ENCODE results near the gene PERM1. TPM values are rescaled to one million over a fixed set of nuclear protein-coding genes. Genes with fewer than 3 reads are reported as not detected.
"Not testable (repeated sequence)": the region's sequence is repeated elsewhere in the genome, so short reads cannot be mapped to it uniquely, and the experiment has no call there.

Gene PERM1
- total RNA-seq, 1 donor from 2014 or later: 0.47 TPM

DNA sequence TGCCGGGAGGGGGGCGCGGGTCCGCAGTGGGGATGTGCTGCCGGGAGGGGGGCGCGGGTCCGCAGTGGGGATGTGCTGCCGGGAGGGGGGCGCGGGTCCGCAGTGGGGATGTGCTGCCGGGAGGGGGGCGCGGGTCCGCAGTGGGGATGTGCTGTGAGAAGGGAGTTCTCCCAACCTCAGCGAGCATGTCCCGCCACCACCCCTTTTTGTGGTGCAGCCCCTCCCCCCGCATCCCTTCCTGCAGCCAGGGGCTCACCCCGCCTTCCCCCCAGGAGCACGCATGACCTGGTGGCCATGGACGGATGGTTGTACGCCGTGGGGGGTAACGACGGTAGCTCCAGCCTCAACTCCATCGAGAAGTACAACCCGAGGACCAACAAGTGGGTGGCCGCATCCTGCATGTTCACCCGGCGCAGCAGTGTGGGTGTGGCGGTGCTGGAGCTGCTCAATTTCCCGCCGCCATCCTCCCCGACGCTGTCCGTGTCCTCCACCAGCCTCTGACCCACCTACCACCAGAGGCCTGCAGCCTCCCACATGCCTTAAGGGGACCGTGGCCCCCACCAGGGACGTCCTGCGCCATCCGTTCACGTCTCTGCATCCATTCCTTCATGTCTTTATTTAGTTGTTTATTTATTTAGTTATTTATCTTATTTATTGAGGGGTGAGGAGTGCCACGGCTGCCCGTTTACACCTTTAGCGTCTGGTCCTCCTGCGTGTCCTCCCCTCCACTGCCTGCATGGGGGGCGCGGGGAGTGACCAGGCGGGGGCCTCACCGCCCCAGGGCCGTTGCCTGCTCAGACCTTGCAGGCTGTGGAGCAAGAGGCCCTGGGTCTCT is 17.0 kb downstream of the PERM1 start:
- DNase-seq: no peak

DNA sequence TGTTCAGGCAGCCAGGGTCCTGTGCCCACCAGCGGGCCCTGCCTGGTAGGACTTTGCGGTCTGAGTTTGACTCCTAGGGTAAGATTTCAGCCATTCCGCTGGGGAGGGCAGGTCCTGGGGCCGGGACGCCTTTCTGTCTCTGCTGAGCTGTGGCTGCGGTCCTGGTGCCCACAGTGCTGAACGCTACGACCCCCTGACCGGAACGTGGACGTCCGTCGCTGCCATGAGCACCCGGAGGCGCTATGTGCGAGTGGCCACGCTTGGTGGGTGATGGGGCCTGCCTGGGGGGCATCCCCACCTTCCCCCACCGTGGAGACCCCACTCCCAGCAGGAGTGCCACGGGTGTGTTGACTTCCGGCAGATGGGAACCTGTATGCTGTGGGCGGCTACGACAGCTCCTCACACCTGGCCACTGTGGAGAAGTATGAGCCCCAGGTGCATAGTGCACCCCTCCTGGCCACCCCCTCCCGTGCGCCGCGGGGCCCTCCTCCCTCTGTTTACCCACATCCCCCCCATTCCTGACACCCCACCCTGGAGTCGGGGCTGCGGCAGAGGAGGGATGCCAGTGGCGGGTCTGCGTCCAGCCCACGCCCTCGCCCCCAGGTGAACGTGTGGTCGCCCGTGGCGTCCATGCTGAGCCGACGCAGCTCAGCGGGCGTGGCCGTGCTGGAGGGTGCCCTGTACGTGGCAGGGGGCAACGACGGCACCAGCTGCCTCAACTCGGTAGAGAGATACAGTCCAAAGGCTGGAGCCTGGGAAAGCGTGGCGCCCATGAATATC is 18.0 kb downstream of the PERM1 start:
- no peak for DNase-seq

DNA sequence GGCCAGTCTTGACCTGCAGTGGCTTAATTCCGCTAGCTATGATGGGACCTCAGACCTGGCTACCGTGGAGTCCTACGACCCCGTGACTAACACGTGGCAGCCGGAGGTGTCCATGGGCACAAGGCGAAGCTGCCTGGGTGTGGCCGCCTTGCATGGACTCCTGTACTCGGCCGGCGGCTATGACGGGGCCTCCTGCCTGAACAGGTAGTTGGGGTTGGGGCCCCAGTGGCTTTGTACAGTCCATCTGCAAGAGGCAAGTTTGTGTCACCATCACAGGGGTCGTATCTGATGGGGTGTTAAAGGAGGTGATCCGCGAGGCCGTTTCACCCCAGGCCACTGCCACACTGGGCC is 18.6 kb downstream of the PERM1 start:
- no peak for DNase-seq

DNA sequence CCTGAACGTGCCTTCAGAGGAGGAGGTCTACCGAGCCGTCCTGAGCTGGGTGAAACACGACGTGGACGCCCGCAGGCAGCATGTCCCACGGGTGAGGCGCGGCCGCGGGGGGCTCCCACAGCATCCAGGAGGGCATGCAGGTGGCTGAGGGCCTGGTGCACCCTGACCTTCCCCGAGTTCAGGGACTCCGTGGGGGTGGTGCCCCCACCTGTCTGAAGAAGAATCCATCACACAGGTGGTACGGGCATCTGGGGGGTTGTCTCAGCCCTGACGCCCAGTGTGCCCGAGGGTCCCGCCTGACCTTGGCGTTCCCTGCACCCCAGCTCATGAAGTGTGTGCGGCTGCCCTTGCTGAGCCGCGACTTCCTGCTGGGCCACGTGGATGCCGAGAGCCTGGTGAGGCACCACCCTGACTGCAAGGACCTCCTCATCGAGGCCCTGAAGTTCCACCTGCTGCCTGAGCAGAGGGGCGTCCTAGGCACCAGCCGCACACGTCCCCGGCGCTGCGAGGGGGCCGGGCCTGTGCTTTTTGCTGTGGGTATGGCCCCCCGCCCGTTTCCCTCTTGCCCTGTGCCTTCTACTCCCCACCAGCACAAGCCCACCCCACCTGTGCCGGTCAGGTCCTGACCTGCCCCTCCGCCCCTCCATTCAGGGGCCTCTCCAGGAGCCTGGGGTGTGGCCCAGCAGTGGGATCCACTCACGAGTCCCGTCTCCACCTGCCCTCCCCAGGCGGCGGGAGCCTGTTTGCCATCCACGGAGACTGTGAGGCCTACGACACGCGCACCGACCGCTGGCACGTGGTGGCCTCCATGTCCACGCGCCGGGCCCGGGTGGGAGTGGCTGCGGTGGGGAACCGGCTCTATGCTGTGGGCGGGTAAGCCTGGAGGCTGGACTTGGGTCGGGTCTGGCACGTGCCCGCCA is 19.3 kb downstream of the PERM1 start:
- DNase-seq: no peak

DNA sequence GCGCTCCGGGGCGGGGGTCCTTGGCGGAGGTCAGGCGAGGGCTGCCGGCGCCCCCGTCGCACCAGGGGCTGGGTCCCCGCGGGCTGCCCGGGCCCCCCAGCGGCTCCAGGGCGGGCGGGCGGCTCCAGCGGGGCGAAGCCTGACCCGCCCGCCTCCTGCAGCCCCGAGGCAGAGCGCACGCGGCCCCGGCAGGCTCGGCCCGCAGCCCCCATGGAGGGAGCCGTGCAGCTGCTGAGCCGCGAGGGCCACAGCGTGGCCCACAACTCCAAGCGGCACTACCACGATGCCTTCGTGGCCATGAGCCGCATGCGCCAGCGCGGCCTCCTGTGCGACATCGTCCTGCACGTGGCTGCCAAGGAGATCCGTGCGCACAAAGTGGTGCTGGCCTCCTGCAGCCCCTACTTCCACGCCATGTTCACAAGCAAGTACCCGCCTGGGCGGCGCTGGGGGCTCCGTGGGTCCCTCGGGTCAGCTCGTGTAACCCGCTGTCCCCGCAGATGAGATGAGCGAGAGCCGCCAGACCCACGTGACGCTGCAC is 20.7 kb downstream of the PERM1 start:
- DNase-seq: no peak

DNA sequence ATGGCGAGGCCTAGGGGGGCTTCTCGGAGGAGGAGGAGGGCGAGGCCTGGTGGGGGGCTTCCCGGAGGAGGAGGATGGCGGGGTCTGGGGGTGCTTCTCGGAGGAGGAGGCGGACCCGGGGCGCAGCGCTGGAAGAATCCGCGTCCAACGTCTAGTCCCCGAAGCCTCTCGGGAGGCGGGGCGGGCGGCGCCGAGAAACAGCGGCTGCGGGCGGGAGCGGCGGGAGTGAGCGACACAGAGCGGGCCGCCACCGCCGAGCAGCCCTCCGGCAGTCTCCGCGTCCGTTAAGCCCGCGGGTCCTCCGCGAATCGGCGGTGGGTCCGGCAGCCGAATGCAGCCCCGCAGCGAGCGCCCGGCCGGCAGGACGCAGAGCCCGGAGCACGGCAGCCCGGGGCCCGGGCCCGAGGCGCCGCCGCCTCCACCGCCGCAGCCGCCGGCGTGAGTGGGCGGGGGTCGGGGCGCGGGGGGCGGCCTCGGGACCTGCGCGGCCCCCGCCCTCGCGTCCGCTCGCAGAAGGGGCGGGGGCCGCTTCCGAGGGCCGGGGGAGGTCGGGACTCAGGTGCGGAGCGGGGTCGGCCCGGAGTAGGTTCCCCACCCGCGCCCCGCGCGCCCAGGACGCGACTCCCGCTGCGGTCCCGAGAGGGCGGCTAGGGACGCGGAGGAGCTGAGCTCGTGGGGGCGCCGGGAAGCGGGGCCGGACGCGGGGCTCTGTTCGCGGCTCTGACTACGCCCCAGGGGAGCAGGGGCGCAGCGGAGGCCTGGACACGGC is 21.3 kb downstream of the PERM1 start, which contains the start of gene KLHL17:
Gene KLHL17, plus strand, starts transcription at position 222 of the 769 bp plus-strand sequence. Its CDS starts 110 bp downstream, at position 332.
- peak; percentile 42 for DNase-seq

DNA sequence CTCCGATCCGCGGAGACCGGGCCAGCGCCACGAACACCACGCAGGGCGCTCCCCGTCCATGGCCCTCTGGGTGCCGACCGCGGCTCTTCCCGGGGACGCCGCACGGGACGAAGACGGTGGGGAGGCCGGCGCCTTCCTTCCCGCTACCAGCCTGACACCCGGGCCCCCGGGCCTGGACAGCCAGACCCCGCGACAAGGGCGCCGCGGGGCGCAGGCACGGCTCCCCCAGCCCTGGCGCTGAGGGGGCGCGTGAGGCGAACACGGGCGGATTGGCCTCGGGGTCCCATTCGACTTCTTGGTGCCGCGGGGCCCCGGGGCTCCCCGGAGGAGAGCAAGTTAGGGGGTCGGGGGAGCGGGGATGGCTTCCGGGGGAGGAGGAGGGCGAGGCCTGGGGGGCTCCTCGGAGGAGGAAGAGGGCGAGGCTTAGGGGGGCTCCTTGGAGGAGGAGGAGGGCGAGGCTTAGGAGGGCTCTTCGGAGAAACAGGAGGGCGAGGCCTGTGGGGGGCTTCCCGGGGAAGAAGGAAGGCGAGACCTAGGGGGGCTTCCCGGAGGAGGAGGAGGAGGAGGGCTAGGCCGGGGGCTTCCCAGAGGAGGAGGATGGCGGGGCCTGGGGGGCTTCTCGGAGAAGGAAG is 22.0 kb downstream of the PERM1 start:
- DNase-seq: no peak

DNA sequence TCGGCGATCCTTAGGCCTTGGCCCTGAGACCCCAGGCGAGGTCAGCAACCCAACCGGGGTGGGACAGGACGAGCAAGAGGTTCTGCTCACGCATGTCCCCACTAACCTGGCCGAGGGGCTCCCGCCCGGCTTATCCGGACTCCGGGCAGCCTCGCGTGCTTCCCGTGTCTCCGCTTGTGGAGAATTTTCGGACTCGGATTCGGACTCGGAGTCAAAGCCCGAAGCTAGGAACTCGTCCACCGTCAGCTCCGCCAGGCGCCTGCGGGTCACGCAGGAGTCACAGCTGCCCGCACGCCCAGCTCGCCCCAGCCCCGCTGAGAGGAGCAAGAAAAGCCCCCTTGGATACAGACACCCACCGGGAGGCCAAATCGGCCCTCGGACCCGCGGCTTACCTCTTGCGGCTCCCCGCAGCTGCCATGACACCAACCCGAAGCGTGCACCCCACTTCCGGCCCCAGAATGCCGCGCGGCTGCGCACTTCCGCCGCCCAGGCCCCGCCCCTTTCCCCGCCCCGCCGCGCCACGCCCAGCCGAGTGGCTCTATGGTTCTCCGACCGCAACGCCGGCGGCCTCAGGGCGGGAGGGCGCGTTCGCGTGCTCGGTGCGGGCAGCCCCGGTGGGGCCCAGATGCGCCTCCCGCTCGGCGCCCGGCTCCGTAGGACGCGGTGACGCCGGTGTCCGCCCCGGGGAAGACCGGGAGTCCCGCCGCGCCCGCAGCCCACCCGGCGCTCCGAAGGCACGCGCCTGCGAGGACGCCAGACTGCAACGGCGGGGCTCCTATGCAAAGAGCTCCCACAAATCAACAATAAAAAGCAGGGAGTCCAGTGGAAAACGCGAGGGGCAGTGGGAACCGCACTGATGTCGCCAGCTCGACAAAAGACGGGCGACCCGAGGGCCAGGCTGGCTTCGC is 22.8 kb downstream of the PERM1 start, which contains the start of gene NOC2L:
Gene NOC2L, minus strand, starts transcription at position 434 of the 908 bp plus-strand sequence. Its CDS starts 16 bp downstream, at position 418.
- DNase-seq: peak; percentile 94

DNA sequence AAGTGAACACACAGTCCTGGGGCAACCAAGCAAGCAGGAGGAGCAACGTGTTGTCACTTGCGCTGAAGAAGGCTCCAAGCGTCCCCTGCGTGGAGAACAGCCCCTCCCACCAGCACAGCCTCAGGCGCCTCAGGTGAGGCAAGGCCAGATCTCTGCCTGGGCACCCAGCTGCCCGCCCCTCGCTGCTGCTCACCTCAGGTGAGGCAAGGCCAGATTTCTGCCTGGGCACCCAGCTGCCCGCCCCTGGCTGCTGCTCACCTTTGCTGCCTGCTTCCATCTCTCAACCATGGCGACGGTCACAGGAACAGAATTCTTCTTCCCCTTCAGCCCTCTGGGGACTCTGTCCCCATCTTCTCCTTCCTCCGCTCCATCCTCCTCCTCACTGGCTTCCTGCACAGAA is 25.3 kb downstream of the PERM1 start:
- no peak for DNase-seq

DNA sequence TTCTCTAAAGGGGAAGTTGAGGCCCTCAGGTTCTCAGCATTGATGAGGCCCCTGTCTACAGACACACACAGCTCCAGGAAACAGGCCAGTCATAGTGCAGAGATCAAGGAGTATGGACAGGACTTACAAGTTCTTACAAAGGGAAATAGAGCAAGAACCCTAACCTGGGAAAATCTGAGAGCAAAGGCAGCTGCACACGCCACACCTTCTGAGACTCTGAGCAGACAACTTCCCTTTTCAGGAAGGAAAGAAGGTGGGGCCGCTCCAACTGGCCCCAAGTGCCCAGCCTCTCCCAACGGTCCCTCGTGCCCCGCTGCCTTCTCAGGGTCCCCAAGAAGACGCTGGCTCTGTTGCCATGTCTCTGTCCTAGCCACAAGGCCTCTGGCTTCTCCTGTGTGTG is 26.4 kb downstream of the PERM1 start:
- DNase-seq: no peak

DNA sequence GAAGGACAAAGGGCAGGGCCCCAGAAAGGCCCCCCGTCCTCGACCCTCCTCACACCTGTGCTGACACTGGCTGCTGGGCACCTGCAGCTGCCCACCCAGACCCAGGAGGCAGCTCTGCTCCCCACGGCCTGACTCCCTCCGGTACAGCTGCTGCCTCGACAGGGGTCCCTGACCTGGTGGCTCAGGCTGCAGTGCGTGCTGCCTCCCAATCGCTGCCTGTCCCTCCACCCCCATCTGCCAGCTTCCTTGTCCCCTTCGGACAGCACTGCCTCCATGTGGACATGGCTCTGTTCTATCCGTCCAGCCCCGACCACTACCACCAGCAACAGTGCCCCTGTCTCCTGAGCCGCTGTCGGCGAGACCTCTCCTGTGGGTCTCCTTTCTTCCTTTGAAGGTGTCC is 27.0 kb downstream of the PERM1 start:
- DNase-seq: no peak

DNA sequence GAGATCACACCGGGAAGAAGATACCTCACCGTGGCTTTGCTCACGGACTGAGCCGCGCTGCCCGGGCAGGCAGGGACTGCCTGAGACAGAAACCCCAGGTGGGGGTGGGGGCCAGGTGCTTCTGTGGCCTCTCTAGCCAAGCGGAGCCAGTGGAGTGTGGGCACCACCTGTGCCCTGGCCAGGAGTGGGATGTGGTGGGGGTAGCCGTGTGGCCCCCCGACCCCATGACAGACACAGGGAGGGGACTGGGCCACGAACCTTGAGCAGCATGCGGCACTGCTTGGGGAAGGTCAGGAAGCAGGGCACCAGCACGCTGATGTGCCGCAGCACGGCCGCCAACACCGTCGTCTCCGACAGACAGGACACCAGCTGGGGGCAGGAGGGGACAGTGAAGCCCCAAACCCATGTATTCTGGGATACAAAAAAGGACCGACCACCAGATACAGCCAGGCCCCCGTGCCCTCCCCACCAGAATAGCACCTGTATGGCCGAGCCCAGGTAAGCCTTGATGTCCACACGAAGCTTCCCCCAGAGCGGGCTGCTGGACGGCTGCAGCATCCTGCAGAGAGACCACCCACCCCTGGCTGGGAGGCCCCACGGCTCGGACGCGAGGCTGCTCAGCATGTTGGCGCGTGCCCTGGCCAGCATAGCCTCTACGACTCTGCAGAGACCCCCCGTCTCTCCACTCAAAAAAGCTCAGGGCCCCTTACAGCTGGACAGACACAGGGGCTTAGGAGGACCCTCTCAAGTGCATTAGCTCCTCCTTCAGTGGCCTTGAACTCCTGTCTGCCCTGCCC is 28.2 kb downstream of the PERM1 start:
- DNase-seq: no peak

DNA sequence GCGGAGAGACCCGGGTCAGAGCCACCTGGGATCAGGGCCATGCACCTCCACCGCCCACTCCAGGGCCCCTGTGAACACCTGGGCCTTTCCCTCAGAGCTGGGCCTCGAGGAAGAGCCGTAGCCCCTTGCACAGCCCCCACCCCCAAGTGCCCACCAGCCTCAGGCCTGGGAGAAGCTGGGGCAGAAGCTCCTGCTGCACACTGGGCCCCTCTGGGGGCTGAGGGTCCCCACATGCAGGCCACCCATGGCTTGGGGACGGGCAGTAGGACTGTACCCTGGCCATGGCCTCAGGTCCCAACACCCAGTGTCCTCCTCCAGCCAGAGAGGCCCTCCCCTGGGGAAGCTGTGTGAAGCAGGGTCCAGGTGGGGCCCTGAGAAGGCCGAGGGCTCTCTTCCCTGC is 29.3 kb downstream of the PERM1 start:
- DNase-seq: no peak

DNA sequence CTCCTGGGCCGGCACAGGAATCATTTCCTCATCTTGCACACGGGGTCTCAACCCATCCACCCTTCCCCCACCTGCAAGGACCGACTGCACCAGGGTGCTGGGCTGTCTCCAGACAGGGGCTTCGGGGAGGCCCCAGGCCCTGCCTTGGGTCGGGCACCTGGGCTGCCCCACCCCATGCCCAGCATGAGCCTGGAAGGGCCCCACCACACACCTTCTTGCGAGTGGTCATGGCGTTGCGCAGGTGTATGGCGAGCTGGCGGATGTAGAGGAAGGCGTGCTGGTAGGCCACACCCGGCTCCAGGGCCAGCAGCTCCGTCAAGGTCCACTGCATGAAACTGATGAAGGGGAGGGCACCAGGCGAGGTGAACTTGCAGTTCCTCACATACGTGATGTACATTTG is 29.7 kb downstream of the PERM1 start:
- DNase-seq: no peak

DNA sequence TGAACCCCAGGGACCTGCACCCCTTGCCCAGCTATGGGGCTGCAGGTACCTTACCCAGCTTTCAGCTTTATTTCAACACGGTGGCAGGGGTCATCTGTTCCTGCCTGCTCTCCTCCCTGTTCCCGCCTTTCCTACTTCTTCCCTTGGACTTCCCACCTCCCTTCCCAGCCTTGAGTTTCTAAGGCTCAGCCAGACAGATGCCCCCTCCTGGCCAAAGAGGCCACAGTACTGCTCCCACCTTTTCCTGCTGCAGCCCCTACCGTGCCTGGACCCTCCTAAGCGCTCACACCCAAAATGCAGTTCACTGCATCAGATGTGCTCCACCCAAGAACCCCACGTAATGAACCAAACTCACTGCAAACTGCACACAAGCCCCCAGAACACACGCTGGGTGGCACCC is 30.5 kb downstream of the PERM1 start:
- DNase-seq: no peak

DNA sequence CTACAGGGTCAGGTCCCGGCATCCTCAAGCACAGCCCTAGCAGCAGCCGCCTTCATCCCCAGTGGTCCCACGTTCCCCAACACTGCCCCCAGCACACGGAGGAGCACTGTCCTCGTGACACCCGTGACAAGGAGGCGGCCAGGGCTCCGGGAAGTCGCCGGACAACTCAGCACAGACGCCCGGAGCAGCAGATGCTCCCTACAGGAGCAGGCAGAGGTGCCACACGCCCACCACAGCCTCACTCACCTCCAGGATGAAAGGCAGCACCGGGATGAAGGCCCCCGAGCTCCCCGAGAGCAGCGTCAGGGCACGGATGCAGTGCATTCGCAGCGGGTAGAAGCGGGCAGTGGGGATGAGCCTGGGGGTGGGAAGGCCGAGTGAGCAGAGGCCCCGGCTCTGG is 31.0 kb downstream of the PERM1 start:
- no peak for DNase-seq

DNA sequence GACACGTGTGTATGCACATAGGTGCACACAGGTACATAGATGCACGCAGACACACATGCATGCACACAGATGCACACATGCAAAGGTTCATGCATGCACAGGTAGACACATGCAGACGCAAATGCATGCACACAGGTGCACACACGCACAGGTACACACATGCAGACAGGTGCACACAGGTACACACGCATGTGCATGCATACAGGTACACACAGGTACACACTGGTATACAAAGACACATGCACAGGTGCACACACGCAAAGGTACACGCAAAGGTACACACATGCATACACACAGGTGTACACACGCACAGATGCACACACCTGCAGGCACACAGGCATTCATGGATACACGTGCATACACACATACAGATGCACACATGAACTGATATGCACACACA is 31.6 kb downstream of the PERM1 start:
- no peak for DNase-seq

DNA sequence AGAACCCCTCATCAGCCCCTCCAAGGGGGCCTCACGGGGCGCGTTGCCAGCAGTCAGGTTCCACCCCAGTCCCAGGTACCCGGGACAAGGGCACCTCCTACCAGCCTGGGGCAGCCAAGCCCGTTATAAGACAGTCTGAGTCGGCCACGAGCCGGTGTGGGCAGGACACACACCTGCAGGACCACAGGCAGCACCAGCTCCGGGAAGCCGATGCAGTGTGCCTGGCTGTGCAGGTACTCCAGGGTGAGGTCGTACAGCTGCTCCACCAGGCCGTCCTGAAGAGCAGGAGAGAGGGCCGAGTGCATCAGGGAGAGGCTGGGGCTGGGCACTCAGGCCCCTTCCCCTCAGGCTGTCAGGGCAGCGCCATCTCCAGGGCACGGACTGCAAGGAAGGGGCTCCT is 33.9 kb downstream of the PERM1 start:
- DNase-seq: no peak

DNA sequence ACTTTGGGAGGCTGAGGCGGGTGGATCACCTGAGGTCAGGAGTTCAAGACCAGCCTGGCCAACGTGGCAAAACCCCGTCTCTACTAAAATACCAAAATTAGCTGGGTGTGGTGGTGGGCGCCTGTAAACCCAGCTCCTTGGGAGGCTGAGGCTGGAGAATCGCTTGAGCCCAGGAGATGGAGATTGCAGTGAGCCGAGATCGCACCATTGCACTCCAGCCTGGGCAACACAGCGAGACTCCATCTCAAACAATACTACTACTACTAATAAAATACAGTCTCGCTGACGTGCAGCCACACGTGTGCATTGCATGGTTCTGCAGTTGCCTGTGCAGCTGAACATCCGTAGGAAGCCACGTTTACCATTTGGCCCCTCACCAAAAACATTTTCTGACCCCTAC is 35.1 kb downstream of the PERM1 start:
- DNase-seq: not testable (repeated sequence)

Data from occipital lobe (tissue), 2 donors.